C4-2B (cell line): ENCODE results near the gene ALKBH8.
A peak's percentile ranks its signal among the peaks of the same experiment; 100 is the strongest.

Experiments used
- H3K27ac ChIP-seq: fragments of 450-650 bp; 2 replicates; pipeline ENCODE4 v1.5.1; 2017
- CTCF ChIP-seq: fragments of 450-650 bp; conservative IDR thresholded peaks from 2 replicates; pipeline ENCODE4 v1.5.1; 2017; ENCODE audit warnings: mild to moderate bottlenecking
- ZFX ChIP-seq: fragments of 450-650 bp; IDR thresholded peaks from 2 replicates; pipeline ENCODE4 v1.6.1; 2017

ALKBH8 gene

GRCh38 chr11:107561688-107562087 lies 3.8 kb downstream of the ALKBH8 start:
- TF ChIP-seq CTCF: no peak
- TF ChIP-seq ZFX: no peak

GRCh38 chr11:107550304-107550703 lies 15.2 kb downstream of the ALKBH8 start:
- TF ChIP-seq ZFX: no peak
- no peak for TF ChIP-seq CTCF
- H3K27ac ChIP-seq: no peak overlapping the region

More at GRCh38 chr11:107561688-107562087, 3.8 kb downstream of the ALKBH8 start:
- no peak overlapping the region for H3K27ac ChIP-seq

- no peak for TF ChIP-seq CTCF
- TF ChIP-seq ZFX: no peak
- no peak overlapping the region for H3K27ac ChIP-seq
Measured at GRCh38 chr11:107549954-107550285, 15.6 kb downstream of the ALKBH8 start.

GRCh38 chr11:107549253-107549953 lies 16.1 kb downstream of the ALKBH8 start:
- no peak overlapping the region for H3K27ac ChIP-seq
- TF ChIP-seq ZFX: no peak
- peak; percentile 95 for TF ChIP-seq CTCF

- H3K27ac ChIP-seq: no peak overlapping the region
- no peak for TF ChIP-seq ZFX
- no peak for TF ChIP-seq CTCF
Measured at GRCh38 chr11:107547961-107548360, 17.6 kb downstream of the ALKBH8 start.

GRCh38 chr11:107545101-107545514 lies 20.4 kb downstream of the ALKBH8 start:
- H3K27ac ChIP-seq: no peak overlapping the region
- TF ChIP-seq ZFX (no peak), CTCF (no peak)

- TF ChIP-seq CTCF (no peak), ZFX (no peak)
- H3K27ac ChIP-seq: no peak overlapping the region
Measured at GRCh38 chr11:107538821-107539220, 26.7 kb downstream of the ALKBH8 start.
